CD1c-positive myeloid dendritic cell (primary cell): Measurements from ENCODE around the gene RIPOR3.
"Not testable (repeated sequence)": the region's sequence is repeated elsewhere in the genome, so short reads cannot be mapped to it uniquely, and the experiment has no call there.

Experiments used
- DNase-seq: peaks from one replicate; pipeline ENCODE4 v3.0.0-alpha.2; 2016; ENCODE audit errors: extremely low spot score

The RIPOR3 gene

GRCh38 chr20:50679753-50680104, 11.6 kb downstream of the RIPOR3 start:
- DNase-seq = no peak

- DNase-seq = no peak
Observed at GRCh38 chr20:50678169-50678898, 13.0 kb downstream of the RIPOR3 start.

- DNase-seq = no peak
Observed at GRCh38 chr20:50676858-50677257, 14.5 kb downstream of the RIPOR3 start.

GRCh38 chr20:50676377-50676731, 15.0 kb downstream of the RIPOR3 start:
- DNase-seq = not testable (repeated sequence)

- no peak for DNase-seq
Observed at GRCh38 chr20:50675671-50676376, 15.5 kb downstream of the RIPOR3 start.

GRCh38 chr20:50674138-50674825, 17.1 kb downstream of the RIPOR3 start:
- DNase-seq = no peak

- DNase-seq = no peak
Observed at GRCh38 chr20:50673466-50674137, 17.7 kb downstream of the RIPOR3 start.

GRCh38 chr20:50673146-50673465, 18.2 kb downstream of the RIPOR3 start:
- DNase-seq = no peak

GRCh38 chr20:50672400-50673145, 18.8 kb downstream of the RIPOR3 start:
- no peak for DNase-seq

- no peak for DNase-seq
Observed at GRCh38 chr20:50671626-50672025, 19.7 kb downstream of the RIPOR3 start.

- not testable (repeated sequence) for DNase-seq
Observed at GRCh38 chr20:50671010-50671409, 20.3 kb downstream of the RIPOR3 start.

GRCh38 chr20:50670126-50670862, 21.0 kb downstream of the RIPOR3 start:
- DNase-seq = no peak

- no peak for DNase-seq
Observed at GRCh38 chr20:50668798-50669197, 22.5 kb downstream of the RIPOR3 start.

- DNase-seq = no peak
Observed at GRCh38 chr20:50668326-50668725, 23.0 kb downstream of the RIPOR3 start.

GRCh38 chr20:50666709-50667298, 24.5 kb downstream of the RIPOR3 start:
- DNase-seq = no peak

- DNase-seq = no peak
Observed at GRCh38 chr20:50664254-50664653, 27.1 kb downstream of the RIPOR3 start.

GRCh38 chr20:50663095-50663821, 28.1 kb downstream of the RIPOR3 start:
- no peak for DNase-seq

- no peak for DNase-seq
Observed at GRCh38 chr20:50659975-50660670, 31.2 kb downstream of the RIPOR3 start.

- no peak for DNase-seq
Observed at GRCh38 chr20:50658804-50659380, 32.5 kb downstream of the RIPOR3 start.
